ENCODE data around the gene SP7. TPM values are rescaled to one million over a fixed set of nuclear protein-coding genes. Genes with fewer than 3 reads are reported as not detected.

Gene SP7
- total RNA-seq, 1 donor from 2014 or later, result 0.22 TPM

- no peak for TF ChIP-seq CTCF (conservative IDR thresholded peaks at IDR 0.05)
- peaks cover 25% of the 10 kb centered on the region for H3K27me3 Mint-ChIP-seq
- H3K9me3 Mint-ChIP-seq, result no peaks in the 10 kb centered on the region
- no peak for DNase-seq (ENCODE audit: extremely low spot score, unreplicated experiment)
- peaks cover 35% of the 10 kb centered on the region for H3K4me1 Mint-ChIP-seq (ENCODE audit: unreplicated experiment)
- peak overlapping the region; percentile 85 for H3K4me3 Mint-ChIP-seq
- H3K27ac Mint-ChIP-seq, result peak overlapping the region; percentile 79
- no peaks in the 10 kb centered on the region for H3K36me3 Mint-ChIP-seq
These were observed 11.9 kb downstream of the SP7 start for GRCh38 chr12:53324113-53324778.

GRCh38 chr12:53320352-53321195, 15.6 kb downstream of the SP7 start:
- H3K9me3 Mint-ChIP-seq, result no peaks in the 10 kb centered on the region
- H3K4me3 Mint-ChIP-seq, result peak overlapping the region; percentile 99
- H3K36me3 Mint-ChIP-seq, result no peaks in the 10 kb centered on the region
- peak overlapping the region; percentile 96 for H3K27ac Mint-ChIP-seq
- no peak for DNase-seq (ENCODE audit: extremely low spot score, unreplicated experiment)
- no peak for TF ChIP-seq CTCF (conservative IDR thresholded peaks at IDR 0.05)
- peaks cover 27% of the 10 kb centered on the region for H3K4me1 Mint-ChIP-seq (ENCODE audit: unreplicated experiment)
- H3K27me3 Mint-ChIP-seq, result no peaks in the 10 kb centered on the region

- peaks cover 7% of the 10 kb centered on the region for H3K36me3 Mint-ChIP-seq
- no peaks in the 10 kb centered on the region for H3K4me1 Mint-ChIP-seq (ENCODE audit: unreplicated experiment)
- no peak for TF ChIP-seq CTCF (conservative IDR thresholded peaks at IDR 0.05)
- no peaks in the 10 kb centered on the region for H3K27me3 Mint-ChIP-seq
- no peak overlapping the region for H3K4me3 Mint-ChIP-seq
- H3K27ac Mint-ChIP-seq, result no peak overlapping the region
- no peak for DNase-seq (ENCODE audit: extremely low spot score, unreplicated experiment)
- H3K9me3 Mint-ChIP-seq, result no peaks in the 10 kb centered on the region
These were observed 22.2 kb downstream of the SP7 start for GRCh38 chr12:53313996-53314395.

GRCh38 chr12:53308276-53308675, 27.9 kb downstream of the SP7 start:
- H3K4me1 Mint-ChIP-seq (ENCODE audit: unreplicated experiment), result no peaks in the 10 kb centered on the region

GRCh38 chr12:53306826-53307225, 29.3 kb downstream of the SP7 start:
- H3K9me3 Mint-ChIP-seq, result no peaks in the 10 kb centered on the region
- no peak for TF ChIP-seq CTCF (conservative IDR thresholded peaks at IDR 0.05)
- peaks cover 11% of the 10 kb centered on the region for H3K36me3 Mint-ChIP-seq

More at GRCh38 chr12:53308276-53308675, 27.9 kb downstream of the SP7 start:
- Mint-ChIP-seq H3K36me3 (peaks cover 11% of the 10 kb centered on the region), H3K4me3 (no peak overlapping the region), H3K9me3 (no peaks in the 10 kb centered on the region), H3K27ac (no peak overlapping the region), H3K27me3 (no peaks in the 10 kb centered on the region)
- TF ChIP-seq CTCF (conservative IDR thresholded peaks at IDR 0.05), result no peak
- DNase-seq (ENCODE audit: extremely low spot score, unreplicated experiment), result no peak

More at GRCh38 chr12:53306826-53307225, 29.3 kb downstream of the SP7 start:
- Mint-ChIP-seq H3K27ac (no peak overlapping the region), H3K4me3 (no peak overlapping the region), H3K4me1 (ENCODE audit: unreplicated experiment) (peaks cover 7% of the 10 kb centered on the region), H3K27me3 (no peaks in the 10 kb centered on the region)
- DNase-seq (ENCODE audit: extremely low spot score, unreplicated experiment), result no peak

Measured in type B pancreatic cell (in vitro differentiated cells).